Right renal cortex interstitium (tissue), 3 donors: Measurements from ENCODE around the gene DBF4B. TPM values are rescaled to one million over a fixed set of nuclear protein-coding genes. Genes with fewer than 3 reads are reported as not detected.

Source experiments
- DNase-seq, 3 donors: peaks; one replicate each; pipeline ENCODE4 v3.0.0-alpha.2; 2013; ENCODE audit warnings: low read depth in 3 of 3, low spot score in 2 of 3
- polyA plus RNA-seq, 3 donors: library from polyadenylated mRNA; unstranded; fragments of 120-200 nt; gene quantifications; one replicate each; pipeline ENCODE4 v1.2.1, GENCODE V29; 2013; ENCODE audit not compliant: insufficient read length in 3 of 3

DBF4B gene
- polyA plus RNA-seq, 3 donors: 8.3 to 9.3 (median 8.9) TPM

DNA sequence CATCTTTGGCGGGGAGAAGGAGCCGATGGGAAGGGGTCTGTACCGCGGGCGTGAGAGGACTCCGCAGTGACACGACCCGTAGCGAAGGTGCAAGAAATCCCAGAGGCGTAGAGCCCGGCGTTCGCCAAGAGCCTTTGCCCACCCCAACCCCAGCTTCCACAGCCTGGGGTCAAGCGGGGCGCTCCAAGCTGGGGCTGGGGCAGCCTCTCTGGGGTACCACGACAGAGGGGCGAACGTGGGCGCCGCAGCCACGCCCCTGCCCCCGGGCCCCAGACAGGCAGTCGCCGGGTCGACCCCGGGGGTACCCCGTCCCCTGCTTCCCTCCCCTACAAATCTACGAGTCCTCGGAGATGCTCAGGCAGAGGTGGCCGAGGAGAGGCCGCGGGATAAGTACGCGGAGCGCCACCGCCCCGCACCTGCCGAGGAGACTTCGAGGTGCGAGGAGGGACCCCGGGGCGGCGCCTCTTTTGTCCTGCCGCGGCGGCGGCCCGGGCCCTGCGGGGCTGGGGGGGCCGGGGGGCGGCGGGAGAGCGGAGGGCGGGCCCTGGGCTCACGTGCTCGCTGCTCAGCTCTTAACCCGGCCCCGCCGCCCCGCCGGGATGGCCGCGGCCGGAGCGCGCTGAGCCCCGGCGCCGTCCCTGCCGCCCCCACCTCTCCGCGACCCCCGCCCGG lies 50.1 kb downstream of the DBF4B start, which contains the start of gene ADAM11:
TSS of gene ADAM11 (plus strand) at position 575 of the 672 bp plus-strand sequence. CDS start 212 bp downstream, outside the sequence.
- no peak for DNase-seq

DNA sequence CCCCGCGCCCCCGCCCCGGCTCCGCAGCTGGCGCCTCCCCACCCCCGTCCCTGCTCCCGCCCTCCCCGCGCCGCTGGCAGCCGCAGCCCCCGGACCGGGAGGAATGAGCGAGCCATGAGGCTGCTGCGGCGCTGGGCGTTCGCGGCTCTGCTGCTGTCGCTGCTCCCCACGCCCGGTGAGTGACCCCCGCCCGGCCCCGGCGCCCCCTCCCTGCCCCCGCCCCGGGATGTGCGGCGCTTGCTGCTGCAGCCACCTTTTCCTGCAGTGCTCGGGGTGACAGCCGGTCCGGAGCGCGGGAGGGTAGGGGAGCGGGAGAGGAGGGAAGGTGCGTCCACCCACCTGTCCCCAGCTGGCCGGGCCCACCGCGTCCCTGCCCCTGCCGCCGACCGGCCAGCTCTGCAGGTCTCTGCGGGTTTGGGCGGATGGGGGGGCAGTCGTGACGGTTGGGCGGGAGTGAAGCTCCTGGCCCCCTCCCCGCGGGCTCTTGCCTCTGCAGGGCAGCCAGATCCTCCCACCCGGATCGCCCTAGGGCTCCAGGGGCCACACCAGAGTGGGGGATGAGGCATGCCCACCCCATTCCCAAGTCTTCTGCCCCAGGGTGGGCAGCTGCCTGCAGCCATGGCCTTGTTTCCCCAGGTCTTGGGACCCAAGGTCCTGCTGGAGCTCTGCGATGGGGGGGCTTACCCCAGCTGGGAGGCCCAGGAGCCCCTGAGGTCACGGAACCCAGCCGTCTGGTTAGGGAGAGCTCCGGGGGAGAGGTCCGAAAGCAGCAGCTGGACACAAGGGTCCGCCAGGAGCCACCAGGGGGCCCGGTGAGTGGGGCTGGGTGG lies 50.8 kb downstream of the DBF4B start:
- no peak for DNase-seq

DNA sequence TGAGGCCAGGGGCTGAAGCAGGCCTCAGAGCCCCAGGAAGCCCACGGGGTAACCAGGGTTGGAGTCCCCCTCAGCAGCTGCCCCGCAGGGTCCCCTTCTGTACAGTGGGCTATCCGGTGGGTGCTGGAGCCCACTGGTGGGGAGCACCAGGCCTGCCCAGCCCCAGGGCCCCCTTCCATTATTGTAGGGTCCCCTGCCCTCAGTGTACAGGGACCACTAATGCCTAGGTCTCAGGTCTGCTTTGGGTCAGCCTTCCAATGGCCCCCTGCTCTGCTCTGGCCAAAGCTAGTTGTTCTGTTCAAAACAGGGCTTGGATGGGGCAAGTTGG lies 51.4 kb downstream of the DBF4B start:
- no peak for DNase-seq

DNA sequence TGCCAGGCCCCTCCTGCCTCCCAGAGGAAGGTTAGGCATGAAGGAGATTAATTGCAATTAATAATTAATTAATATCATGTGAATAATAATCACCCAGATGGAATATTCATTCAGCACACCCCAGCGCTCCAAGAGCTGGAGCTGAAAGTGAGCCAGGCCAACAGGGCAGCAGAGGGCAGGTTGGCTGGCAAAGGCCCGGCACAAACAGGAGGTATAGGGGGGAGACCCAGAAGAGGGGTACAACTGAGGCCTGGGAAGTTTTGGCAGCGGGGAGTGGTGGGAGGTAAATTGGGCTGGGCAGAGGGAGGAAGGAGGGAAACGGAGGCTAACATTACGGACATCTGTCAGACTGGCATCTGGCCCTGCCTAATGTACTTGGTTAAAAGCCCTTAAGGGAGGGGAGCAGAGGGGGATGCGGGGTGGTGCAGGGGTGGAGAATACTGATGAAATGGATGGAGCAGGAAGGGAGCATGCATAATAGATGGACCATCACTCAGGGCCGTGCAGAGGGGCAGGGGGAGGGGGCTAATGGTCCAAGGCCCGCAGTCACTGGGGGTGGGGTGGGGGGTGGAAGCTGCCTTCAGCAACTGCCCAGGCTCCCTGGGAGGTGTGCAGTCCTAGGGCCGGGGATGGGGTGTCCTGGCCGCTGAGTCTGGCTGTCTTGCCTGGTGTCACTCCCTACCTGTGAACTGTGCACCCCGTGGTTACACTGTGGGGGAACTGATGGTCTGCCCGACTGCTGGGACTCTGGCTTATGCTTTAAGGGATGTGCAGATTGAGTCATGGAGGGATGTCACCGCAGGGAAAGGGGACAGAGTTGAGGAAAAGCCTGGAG lies 52.2 kb downstream of the DBF4B start:
- DNase-seq: no peak

DNA sequence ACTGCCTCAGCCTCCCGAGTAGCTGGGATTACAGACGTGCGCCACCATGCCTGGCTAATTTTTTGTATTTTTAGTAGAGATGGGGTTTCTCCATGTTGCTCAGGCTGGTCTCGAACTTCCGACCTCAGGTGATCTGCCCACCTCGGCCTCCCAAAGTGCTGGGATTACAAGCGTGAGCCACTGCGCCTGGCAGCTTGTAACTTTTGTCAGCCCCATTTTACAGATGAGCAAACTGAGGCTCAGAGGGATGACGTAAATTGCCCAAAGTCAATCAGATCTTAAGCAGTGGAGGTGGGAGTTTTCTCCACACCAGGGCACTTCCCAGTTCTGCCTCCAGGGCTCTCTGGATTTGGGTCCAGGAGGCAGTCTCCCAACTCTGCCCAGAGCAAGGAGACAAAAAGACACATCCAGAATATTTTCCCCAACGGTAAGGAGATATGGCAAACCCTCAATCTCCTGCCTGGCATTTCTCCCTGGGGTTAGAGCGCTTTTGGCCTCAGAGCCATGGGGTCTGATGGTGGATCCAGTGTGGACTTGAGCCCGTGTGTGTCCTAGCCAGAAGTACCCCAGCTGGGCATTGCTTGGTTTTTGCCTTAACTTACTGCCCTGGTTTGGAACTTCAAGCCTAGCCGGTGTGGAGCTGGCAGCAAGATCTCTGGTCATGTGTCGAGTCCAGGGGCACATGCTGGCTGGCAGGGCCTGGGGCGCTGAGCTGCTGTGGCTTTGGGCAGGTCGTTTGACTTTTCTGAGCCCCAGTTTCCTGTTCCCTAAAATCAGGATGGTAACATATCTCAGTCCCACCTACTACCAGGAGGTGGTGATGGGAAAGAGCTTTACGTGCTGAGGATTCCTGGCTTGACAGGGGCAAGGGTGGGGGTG lies 53.7 kb downstream of the DBF4B start:
- no peak for DNase-seq

DNA sequence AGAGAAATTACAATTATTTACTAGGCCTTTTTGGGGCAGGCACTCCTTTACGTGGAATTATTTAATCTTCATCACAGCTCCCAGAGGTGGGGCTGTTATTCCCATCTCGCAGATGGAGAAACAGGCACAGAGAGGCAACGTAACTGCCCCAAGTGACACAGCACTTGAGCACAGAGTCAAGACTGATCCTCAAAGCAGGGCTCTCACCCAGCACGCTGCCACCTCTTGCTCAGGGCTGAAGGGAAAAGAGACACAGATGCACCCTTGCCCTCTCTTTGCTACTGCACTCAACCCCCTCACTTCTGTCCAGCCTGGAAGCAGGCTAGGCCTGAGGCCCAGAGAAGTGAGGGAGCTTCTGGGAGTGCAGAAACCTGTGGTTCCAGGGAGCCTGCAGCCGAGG lies 54.7 kb downstream of the DBF4B start:
- no peak for DNase-seq

DNA sequence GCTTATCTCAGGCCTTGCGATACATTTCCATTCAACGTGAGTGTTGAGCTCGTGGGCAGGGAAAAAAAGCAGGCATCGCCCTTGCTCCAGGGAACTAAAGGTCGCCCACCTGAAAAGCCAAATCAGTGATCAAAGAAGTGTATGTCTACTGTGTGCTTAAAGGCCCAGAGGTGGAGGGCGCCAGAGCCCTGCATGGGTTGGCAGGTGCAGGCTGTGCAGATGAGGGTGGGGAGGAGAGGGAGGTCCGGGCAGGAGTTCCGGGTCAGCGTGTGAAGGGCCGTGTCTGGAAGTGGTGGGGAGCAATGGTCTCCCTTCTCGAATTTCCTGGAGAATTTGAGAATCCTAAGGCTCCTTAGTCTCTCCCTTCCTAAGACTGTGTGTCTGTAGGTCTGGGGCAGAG lies 57.5 kb downstream of the DBF4B start:
- DNase-seq: no peak

DNA sequence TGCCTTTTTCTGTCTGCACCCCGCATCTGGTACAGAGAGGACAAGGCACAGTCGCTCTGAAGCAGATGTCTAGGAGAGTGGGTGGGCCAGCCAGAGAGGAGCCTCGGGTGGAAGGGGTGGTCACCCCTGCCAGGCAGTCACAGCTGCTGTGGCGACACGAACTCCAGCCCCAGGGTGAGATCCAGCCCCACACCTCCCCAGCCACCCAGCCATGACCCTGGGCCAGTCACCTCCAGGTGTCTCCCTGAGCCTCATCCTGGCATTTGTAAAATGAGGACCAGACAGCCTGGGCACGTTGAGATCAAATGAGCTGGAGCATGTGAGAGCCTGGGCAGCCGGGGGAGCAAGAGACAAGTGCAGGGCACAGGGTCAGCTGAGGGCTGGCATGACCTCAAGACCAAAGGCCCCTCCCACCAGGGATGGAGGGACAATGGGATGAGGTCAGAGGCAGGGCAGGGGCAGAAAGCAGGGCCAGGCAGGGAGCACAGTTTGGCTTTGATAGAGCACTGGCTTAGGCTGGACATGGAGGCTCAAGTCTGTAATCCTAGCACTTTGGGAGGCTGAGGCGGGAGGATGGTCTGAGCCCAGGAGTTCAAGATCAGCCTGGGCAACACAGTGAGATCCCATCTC lies 58.1 kb downstream of the DBF4B start:
- no peak for DNase-seq

DNA sequence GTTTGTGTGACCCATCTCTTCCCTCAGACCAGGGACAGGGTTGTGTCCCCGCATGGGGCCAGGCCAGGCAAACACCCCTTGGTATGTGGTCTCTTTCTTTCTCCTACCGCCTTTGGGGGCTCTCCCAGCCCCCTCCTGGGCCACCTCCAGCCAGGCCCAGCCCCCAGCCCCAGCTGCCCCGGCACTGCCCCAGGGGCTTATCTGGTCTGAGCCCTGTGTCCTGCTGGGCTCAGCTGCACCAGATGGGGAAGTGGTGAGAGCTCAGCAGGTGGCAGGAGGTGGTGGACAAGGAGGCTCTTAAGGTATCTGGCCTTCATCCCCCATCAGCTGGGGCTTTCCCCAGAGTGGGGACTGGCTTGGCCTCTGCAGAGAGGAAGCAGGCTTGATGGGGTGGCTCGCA lies 59.0 kb downstream of the DBF4B start:
- no peak for DNase-seq

DNA sequence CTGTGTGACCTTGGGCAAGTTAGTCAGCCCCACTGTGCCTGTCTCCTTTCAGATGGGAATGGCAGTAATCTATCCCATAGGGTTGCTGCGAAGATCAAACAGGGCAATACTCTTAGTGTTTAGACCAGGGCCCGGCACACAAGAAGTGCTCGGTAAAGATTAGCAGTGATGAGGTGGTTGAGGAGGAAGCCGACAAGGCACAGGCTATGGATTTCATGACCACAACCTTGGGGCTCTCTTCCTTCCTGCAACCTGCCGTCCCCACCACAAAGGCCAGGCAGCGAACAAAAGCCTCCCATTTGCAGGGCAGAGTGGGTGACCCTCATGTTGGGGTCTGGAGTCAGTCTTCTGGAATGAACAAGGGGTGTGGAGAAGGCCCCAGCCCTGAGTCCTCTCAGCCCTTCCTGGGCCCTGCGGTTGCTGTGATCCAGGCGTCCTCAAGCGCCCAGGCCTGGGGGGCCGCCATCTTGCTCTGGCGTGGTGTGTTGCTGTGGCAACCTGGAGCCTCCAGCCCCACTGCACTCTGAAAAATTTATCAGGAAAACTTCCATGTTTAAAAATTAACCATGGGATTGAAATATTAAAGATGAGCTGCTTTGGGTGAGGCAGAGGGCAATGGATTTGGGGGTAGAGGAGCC lies 60.2 kb downstream of the DBF4B start:
- DNase-seq: no peak

DNA sequence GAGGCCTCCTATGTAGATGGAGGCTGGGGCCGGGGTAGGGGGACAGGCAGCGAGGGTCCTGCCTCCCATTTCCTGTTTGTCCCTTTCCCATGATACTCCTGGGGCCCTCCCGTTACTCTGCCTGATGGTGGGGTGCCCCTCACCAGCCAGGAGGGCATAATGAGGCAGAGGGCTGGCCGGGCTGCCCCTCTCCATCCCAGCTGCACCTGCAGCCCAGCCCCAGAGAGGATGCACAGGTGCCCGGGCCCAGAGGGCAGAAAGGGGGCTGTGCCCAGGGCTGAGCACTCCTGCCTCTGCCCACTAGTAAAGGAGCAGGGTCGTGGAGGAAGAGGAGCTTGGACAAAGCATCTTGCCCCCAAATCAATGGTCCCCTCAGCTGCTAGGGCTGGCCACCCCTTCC lies 60.8 kb downstream of the DBF4B start:
- no peak for DNase-seq

DNA sequence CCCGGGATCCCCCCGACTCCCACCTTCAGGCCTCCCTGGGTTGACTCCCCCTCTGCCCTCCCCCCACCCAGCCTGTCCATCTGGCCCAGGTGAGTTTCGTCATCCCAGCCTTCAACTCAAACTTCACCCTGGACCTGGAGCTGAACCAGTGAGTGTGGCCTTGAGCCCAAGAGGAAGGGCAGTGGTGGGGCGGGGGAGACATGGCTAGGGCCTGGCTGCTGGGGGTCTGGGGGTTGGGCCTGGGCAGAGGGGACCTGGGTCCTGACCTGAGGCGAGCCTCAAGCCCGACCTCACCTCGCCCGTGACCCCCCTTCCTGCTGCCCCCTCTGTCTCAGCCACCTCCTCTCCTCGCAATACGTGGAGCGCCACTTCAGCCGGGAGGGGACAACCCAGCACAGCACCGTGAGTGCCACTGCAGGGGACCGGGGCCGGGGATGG lies 61.2 kb downstream of the DBF4B start:
- no peak for DNase-seq

DNA sequence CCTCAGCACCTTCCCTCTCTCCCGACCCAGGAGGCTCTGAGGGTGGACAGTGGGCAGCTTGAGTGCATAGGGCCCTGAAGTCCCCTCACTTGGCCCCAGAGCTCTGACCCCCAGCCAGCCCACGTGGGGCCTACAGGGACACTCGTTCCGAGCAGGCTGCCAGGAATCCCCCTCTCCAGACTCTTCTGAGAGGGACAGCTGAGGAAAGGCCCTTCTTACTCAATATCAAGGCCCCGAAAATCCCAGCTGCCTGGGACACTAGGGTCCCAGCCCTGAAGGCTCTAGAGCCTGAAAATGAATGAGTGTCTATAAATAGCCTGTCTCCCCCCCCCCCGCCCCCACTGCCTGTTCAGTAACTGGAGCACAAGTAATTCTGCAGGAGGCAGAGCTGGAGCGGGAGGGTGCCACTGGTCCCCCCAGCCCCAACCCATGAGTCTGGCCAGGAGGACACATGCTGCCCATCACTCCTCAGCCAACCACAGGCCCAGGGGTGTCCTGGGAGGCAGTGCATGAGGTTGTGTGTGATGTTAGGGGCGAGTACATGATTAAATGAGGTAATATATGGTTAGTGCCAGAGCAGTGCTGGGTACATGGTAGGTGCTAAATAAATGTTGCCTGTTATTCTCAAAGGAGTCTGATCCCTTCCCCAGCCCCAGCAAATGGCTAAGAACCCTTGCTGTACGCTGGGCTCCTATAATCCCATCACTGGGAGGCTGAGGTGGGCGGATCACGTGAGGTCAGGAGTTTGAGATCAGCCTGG lies 61.9 kb downstream of the DBF4B start:
- DNase-seq: no peak

DNA sequence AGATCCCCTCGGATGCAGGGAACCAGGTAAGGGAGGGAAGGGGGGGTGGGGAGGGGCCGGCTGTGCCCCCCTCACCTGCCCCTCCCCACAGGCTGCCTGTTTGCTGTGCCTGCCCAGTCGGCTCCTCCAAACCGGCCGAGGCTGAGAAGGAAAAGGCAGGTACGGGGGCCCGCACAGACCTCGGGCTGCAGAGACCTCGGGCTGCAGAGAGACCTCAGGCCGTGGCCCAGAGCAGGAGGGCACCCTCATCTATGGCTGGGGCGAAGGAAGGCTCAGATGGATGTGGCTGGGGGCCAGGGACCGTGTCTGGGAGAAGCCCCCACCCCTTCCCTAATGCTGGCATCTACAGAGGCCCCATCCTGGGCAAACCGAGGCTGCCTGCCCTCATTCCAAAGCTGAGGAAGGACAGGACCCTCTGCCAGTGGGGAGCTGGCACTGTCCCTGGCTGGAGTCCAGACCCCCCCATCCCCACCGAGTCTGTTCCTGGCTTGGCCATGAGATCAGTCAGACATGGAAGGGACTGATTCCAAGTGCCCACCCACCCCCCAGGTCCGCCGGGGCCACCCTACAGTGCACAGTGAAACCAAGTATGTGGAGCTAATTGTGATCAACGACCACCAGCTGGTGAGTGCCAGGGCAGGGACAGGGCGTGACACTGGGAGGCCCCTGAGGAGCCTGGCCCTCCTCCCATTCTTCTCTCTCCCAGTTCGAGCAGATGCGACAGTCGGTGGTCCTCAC lies 64.0 kb downstream of the DBF4B start:
- DNase-seq: no peak

DNA sequence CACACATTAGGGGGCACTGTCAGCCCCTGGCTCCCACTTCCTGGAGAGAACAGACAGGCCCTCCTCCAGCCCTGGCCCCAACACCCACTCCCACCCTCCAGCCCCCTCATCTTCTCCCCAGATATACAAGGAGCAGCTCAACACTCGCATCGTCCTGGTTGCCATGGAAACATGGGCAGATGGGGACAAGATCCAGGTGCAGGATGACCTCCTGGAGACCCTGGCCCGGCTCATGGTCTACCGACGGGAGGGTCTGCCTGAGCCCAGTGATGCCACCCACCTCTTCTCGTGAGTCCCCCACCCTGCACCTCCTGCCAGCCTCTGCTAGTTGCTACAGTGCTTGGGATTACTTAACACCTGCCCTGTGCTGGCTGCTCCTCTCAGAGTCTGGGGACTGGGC lies 64.7 kb downstream of the DBF4B start:
- DNase-seq: no peak

DNA sequence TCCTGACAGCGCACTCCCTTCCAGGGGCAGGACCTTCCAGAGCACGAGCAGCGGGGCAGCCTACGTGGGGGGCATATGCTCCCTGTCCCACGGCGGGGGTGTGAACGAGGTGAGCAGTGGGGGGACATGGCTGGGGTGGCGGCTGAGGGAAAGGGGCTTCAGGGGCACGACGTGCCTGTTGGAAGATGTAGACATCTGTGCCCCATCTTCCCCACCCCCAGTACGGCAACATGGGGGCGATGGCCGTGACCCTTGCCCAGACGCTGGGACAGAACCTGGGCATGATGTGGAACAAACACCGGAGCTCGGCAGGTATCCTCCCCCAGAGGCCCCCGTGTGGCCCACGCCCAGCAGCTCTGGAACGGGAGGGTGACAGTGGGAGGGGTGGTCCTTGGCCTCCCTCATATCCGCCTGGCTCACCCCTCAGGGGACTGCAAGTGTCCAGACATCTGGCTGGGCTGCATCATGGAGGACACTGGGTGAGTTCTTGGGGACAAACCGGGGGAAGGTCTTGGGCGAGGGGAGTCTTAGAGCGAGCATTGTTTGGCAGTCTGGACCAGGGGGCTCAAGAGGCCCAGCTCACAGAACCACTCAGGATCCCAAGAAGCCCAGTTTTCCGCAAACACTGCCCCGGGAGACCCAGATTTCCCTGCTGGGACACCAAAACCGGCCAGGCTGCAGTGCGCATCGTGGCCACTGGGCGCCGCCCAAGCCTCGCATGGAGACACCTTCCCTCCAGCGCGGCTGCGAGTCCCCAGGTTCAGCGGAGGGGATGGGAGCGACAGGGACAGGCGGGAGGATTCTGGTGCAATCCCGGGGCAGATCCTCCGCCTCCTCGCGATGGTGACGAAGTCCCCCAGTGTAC lies 66.0 kb downstream of the DBF4B start:
- DNase-seq: peak in 2 of 3 donors; percentile 58 to 72
